Activated T-cell treated with anti-CD3 and anti-CD28 coated beads, Interleukin-2, amount 50 U/mL, for 1 hour (primary cell): ENCODE measurements around the gene ZNF485.
"Not testable (repeated sequence)": the region's sequence is repeated elsewhere in the genome, so short reads cannot be mapped to it uniquely, and the experiment has no call there.

Source experiments
- DNase-seq: peaks from one replicate; pipeline ENCODE4 v3.0.0-alpha.2; 2020

ZNF485 gene

GRCh38 chr10:43606323-43607198 lies at the start of gene ZNF485:
TSS of gene ZNF485 (plus strand) at chr10:43606438. CDS start at chr10:43607051, 613 bp downstream.
- DNase-seq, result peak; percentile 70

- DNase-seq, result no peak
These were observed 49.0 kb upstream of the ZNF485 start for GRCh38 chr10:43557214-43557613.

GRCh38 chr10:43569681-43570080 lies 36.6 kb upstream of the ZNF485 start:
- DNase-seq, result no peak

- no peak for DNase-seq
These were observed 35.3 kb upstream of the ZNF485 start for GRCh38 chr10:43570971-43571370.

GRCh38 chr10:43573250-43574000 lies 32.8 kb upstream of the ZNF485 start:
- no peak for DNase-seq

- DNase-seq, result peak; percentile 82
These were observed 32.0 kb upstream of the ZNF485 start, which contains the start of gene ZNF239 for GRCh38 chr10:43574001-43574892. TSS of gene ZNF239 (minus strand) at chr10:43574616. CDS start at chr10:43558079, 16,537 bp downstream.

GRCh38 chr10:43574906-43575305 lies 31.3 kb upstream of the ZNF485 start:
- DNase-seq, result no peak

- DNase-seq, result no peak
These were observed 30.2 kb upstream of the ZNF485 start for GRCh38 chr10:43576062-43576461.

- no peak for DNase-seq
These were observed 29.7 kb upstream of the ZNF485 start for GRCh38 chr10:43576580-43576979.

GRCh38 chr10:43584051-43584450 lies 22.2 kb upstream of the ZNF485 start:
- DNase-seq, result no peak

- no peak for DNase-seq
These were observed 21.2 kb upstream of the ZNF485 start for GRCh38 chr10:43585046-43585445.

GRCh38 chr10:43585981-43586729 lies 20.1 kb upstream of the ZNF485 start:
- no peak for DNase-seq

GRCh38 chr10:43586730-43587115 lies 19.5 kb upstream of the ZNF485 start:
- DNase-seq, result not testable (repeated sequence)

GRCh38 chr10:43591303-43591904 lies 14.8 kb upstream of the ZNF485 start:
- no peak for DNase-seq

GRCh38 chr10:43594944-43595589 lies 11.2 kb upstream of the ZNF485 start:
- no peak for DNase-seq

- no peak for DNase-seq
These were observed 10.4 kb upstream of the ZNF485 start for GRCh38 chr10:43595739-43596298.

- DNase-seq, result no peak
These were observed 9.7 kb upstream of the ZNF485 start for GRCh38 chr10:43596546-43596945.

- DNase-seq, result no peak
These were observed 7.8 kb upstream of the ZNF485 start for GRCh38 chr10:43598446-43598845.

- no peak for DNase-seq
These were observed 6.9 kb upstream of the ZNF485 start for GRCh38 chr10:43599333-43599732.

- not testable (repeated sequence) for DNase-seq
These were observed 4.7 kb upstream of the ZNF485 start for GRCh38 chr10:43601576-43601975.

- DNase-seq, result no peak
These were observed 352 bp upstream of the ZNF485 start for GRCh38 chr10:43605850-43606322.
